ENCODE measurements around the gene ANKFN1. TPM values are rescaled to one million over a fixed set of nuclear protein-coding genes. Genes with fewer than 3 reads are reported as not detected.

ANKFN1 gene
- total and polyA plus RNA-seq, 2 of the 13 experiments (the other 11 are each of a cell fraction or from before 2014, with no cell fraction given), result not detected

DNA sequence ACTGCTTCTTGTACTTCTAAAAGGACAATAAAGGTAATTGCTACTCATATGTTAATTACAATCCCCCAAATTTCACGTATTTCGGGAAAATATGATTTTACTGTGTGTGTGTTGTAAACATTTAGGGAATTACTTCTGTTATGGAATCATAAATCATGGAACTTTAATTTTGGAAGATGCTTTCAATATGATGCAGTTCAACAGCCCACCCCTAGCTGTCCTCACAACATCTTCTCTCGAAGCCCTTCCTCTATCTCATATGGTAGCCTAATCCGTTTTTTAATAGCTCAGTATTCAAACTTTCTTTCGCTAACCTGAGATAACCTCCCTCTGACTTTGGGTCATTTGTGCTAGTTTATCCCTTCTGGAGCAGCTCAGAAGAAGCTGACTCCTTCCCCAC lies 78.4 kb downstream of the ANKFN1 start:
- no peaks in the 10 kb centered on the region for H3K36me3 ChIP-seq (replicated peaks in 1 of 2; ENCODE audit: control insufficient read depth in 1 of 2, insufficient read depth in 2 of 2, low read length in 2 of 2)

More for the DNA sequence above, 78.4 kb downstream of the ANKFN1 start:
- Histone ChIP-seq H2AFZ (ENCODE audit: low read length) (no peak overlapping the region), H3K9ac (ENCODE audit: insufficient read depth, low read depth, low read length) (no peak overlapping the region), H3K9me3 (ENCODE audit: low read length) (no peaks in the 10 kb centered on the region), H4K20me1 (ENCODE audit: insufficient read depth, low read length) (no peaks in the 10 kb centered on the region), H3K27me3 (ENCODE audit: control insufficient read depth in 1 of 2, insufficient read depth in 2 of 2, low read length in 2 of 2) (0 out of 5 replicates have a peak, but pooled peaks cover 0 to 2% of the 10 kb centered on the region in 2 experiments), H3K4me2 (ENCODE audit: low read depth, low read length) (no peak overlapping the region), H3K4me3 (replicated peaks in 1 of 3; ENCODE audit: insufficient read depth in 1 of 3, low read depth in 2 of 3, low read length in 3 of 3) (no peak overlapping the region), H3K79me2 (ENCODE audit: insufficient read depth, low read length) (no peaks in the 10 kb centered on the region), H3K4me1 (ENCODE audit: insufficient read depth, low read length) (no peaks in the 10 kb centered on the region), H3K27ac (ENCODE audit: extremely low read length, insufficient read depth, low read length) (no peak overlapping the region)
- WGBS (ENCODE audit: low lambda C conversion rate), result 9% methylated on average over 5 of the region's 5 CpGs
- BruUV-seq (replicated peaks), result no TSS peak
- POLR2A ChIA-PET, result no interaction called here
- DNase-seq (ENCODE audit: low spot score) (no peak), ATAC-seq (no peak; the same call in 2 of the 3 replicates), FAIRE-seq (no peak)
- in situ Hi-C loops (cut with HindIII; ENCODE audit: extremely low pct_ligation_motif_present, low pct_unique_long_range_greater_than_20kb) (no loop called here), intact Hi-C loops (cut with micrococcal nuclease; ENCODE audit: unreplicated experiment) (no loop called here)
- TF ChIP-seq ZNF839 (CRISPR knock-in tag; IDR thresholded peaks at IDR 0.05; ENCODE audit: borderline replicate concordance), result no peak
- no peak for TF ChIP-seq ZNF646 (CRISPR knock-in tag; IDR thresholded peaks at IDR 0.05)
- TF ChIP-seq ZNF75D (CRISPR knock-in tag; IDR thresholded peaks at IDR 0.05; ENCODE audit: borderline replicate concordance), result no peak
- no peak for TF ChIP-seq ZNF550 (CRISPR knock-in tag; IDR thresholded peaks at IDR 0.05; ENCODE audit: borderline replicate concordance)
- no peak for TF ChIP-seq FOSL1 (CRISPR knock-in tag; IDR thresholded peaks at IDR 0.05; ENCODE audit: borderline replicate concordance)
- TF ChIP-seq BORCS8-MEF2B (CRISPR knock-in tag; IDR thresholded peaks at IDR 0.05), result no peak
- TF ChIP-seq ZNF883 (CRISPR knock-in tag; IDR thresholded peaks at IDR 0.05; ENCODE audit: not compliant biosample characterization), result no peak
- TF ChIP-seq RAD21 (CRISPR knock-in tag; IDR thresholded peaks at IDR 0.05), result no peak
- no peak for TF ChIP-seq NFYB (CRISPR knock-in tag; IDR thresholded peaks at IDR 0.05)
- TF ChIP-seq TP53 (CRISPR knock-in tag; conservative IDR thresholded peaks at IDR 0.05), result no peak
- no peak for TF ChIP-seq ZNF138 (CRISPR knock-in tag; IDR thresholded peaks at IDR 0.05; ENCODE audit: low read depth)
- CTCF ChIA-PET (ENCODE audit: low intra/inter-chr PET ratio, low total read pairs), result no interaction called here

Data from HepG2 (cell line).